SU-DHL-6 (cell line): Measurements from ENCODE around the gene PCAT7.
"Not testable (repeated sequence)": the region's sequence is repeated elsewhere in the genome, so short reads cannot be mapped to it uniquely, and the experiment has no call there.

ENCODE experiments used
- H2AFZ ChIP-seq: fragments of 200-600 bp; sonication (generic); 2 replicates; pipeline ENCODE4 v1.6.1; 2014; ENCODE audit warnings: low read depth, mild to moderate bottlenecking, moderate library complexity, mixed read lengths, antibody characterized with exemption, low read length; ENCODE audit not compliant: severe bottlenecking
- H3F3A ChIP-seq: fragments of 200-600 bp; shearing (Covaris generic); 2 replicates; pipeline ENCODE4 v1.6.0; 2016; ENCODE audit warnings: antibody characterized with exemption, mild to moderate bottlenecking; ENCODE audit not compliant: insufficient read depth
- H3K27ac ChIP-seq: fragments of 200-600 bp; sonication (generic); 2 replicates; pipeline ENCODE4 v1.5.1; 2016; ENCODE audit warnings: low read depth, mild to moderate bottlenecking, low read length, moderate library complexity, mixed read lengths
- H3K27me3 ChIP-seq: fragments of 200-600 bp; sonication (generic), shearing (Covaris generic); 2 replicates; pipeline ENCODE4 v1.6.0; 2014; ENCODE audit warnings: mild to moderate bottlenecking, low read length
- H3K36me3 ChIP-seq: fragments of 200-600 bp; sonication (generic); 2 replicates; pipeline ENCODE4 v1.6.1; 2014; ENCODE audit warnings: mild to moderate bottlenecking, low read length, mixed read lengths
- H3K4me2 ChIP-seq: fragments of 300-600, 200-600 bp; shearing (Covaris generic), sonication (generic); 2 replicates; pipeline ENCODE4 v1.6.0; 2014; ENCODE audit warnings: low read length, low read depth, mild to moderate bottlenecking; ENCODE audit not compliant: poor library complexity, severe bottlenecking
- H3K4me3 ChIP-seq: fragments of 200-600 bp; sonication (generic); 2 replicates; pipeline ENCODE4 v1.5.1; 2014; ENCODE audit warnings: antibody characterized with exemption, low read length, mild to moderate bottlenecking, mixed read lengths; ENCODE audit not compliant: insufficient read depth, poor library complexity, severe bottlenecking
- H3K79me2 ChIP-seq: fragments of 200-600 bp; sonication (generic); 2 replicates; pipeline ENCODE4 v1.6.1; 2014; ENCODE audit warnings: mild to moderate bottlenecking, low read length, moderate library complexity; ENCODE audit not compliant: insufficient read depth
- H3K9ac ChIP-seq: fragments of 200-600 bp; sonication (generic); 2 replicates; pipeline ENCODE4 v1.7.0; 2014; ENCODE audit warnings: mild to moderate bottlenecking, low read length
- H3K9me2 ChIP-seq: fragments of 200-600 bp; sonication (generic); replicated peaks from 2 replicates; pipeline ENCODE4 v1.6.1; 2014; ENCODE audit warnings: low read length; ENCODE audit not compliant: insufficient read depth
- H3K9me3 ChIP-seq: fragments of 200-600 bp; sonication (generic); 2 replicates; pipeline ENCODE4 v1.6.1; 2014; ENCODE audit warnings: low read length, mixed read lengths; ENCODE audit not compliant: insufficient read depth
- H4K20me1 ChIP-seq: fragments of 200-600 bp; sonication (generic); 2 replicates; pipeline ENCODE4 v1.6.1; 2014; ENCODE audit warnings: low read depth, mild to moderate bottlenecking, antibody characterized with exemption, low read length, moderate library complexity, mixed read lengths
- EZH2phosphoT487 ChIP-seq: fragments of 200-600 bp; sonication (generic), shearing (Covaris generic); conservative IDR thresholded peaks from 2 replicates; pipeline ENCODE4 v1.6.1; 2018; ENCODE audit warnings: mild to moderate bottlenecking, antibody characterized with exemption, low read length, moderate library complexity, mixed read lengths
- TF ChIP-seq, protein P1 (sequence below): fragments of 200-600 bp; sonication (generic); IDR thresholded peaks from one replicate; pipeline ENCODE4 v1.5.1; 2017; ENCODE audit warnings: antibody characterized with exemption, mild to moderate bottlenecking, low read length, moderate library complexity; ENCODE audit not compliant: insufficient read depth, poor library complexity, severe bottlenecking

PCAT7 gene

DNA sequence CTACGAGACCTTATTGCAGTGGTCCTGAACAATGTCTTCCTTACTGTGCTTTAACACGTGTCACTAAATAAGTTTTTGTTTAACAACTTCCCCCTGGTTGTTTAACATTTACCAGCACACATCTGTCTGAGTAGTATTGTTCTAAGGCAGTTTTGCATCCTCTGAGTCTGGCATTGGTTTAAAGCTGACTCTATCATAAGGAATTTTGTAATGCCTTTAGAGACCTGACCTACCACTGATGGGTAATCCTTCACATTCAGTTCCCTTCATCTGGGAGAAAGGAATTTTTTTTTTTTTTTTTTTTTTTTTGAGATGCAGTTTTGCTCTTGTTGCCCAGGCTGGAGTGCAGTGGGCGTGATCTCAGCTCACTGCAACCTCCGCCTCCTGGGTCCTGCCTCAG, 20.0 kb upstream of the PCAT7 start:
- no peaks in the 10 kb centered on the region for H3K79me2 ChIP-seq

DNA sequence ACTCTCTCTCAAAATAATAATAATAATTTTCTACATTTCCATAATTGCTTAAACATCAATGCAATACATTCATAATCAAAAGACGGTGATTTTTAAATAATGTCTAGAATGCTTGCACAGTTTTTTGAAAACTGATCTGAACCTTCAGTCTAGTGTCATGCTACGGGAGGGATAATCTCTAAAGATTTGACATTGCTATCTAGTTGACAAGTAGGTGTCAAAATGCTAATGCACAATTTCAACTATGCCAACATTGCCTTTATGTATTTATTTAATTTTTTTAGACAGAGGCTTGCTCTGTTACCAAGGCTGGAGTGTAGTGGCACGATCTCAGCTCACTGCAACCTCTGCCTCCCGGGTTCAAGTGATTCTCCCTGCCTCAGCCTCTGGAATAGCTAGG, 16.0 kb upstream of the PCAT7 start:
- no peaks in the 10 kb centered on the region for H3K9me3 ChIP-seq
- H3F3A ChIP-seq = no peaks in the 10 kb centered on the region
- no peak overlapping the region for H2AFZ ChIP-seq
- no peak for TF ChIP-seq EZH2phosphoT487
- TF ChIP-seq, protein P1, sequence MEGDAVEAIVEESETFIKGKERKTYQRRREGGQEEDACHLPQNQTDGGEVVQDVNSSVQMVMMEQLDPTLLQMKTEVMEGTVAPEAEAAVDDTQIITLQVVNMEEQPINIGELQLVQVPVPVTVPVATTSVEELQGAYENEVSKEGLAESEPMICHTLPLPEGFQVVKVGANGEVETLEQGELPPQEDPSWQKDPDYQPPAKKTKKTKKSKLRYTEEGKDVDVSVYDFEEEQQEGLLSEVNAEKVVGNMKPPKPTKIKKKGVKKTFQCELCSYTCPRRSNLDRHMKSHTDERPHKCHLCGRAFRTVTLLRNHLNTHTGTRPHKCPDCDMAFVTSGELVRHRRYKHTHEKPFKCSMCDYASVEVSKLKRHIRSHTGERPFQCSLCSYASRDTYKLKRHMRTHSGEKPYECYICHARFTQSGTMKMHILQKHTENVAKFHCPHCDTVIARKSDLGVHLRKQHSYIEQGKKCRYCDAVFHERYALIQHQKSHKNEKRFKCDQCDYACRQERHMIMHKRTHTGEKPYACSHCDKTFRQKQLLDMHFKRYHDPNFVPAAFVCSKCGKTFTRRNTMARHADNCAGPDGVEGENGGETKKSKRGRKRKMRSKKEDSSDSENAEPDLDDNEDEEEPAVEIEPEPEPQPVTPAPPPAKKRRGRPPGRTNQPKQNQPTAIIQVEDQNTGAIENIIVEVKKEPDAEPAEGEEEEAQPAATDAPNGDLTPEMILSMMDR = no peak
- no peaks in the 10 kb centered on the region for H3K36me3 ChIP-seq
- H3K4me3 ChIP-seq = no peak overlapping the region
- H3K27ac ChIP-seq = no peak overlapping the region
- no peaks in the 10 kb centered on the region for H4K20me1 ChIP-seq
- no peaks in the 10 kb centered on the region for H3K79me2 ChIP-seq
- H3K9me2 ChIP-seq = no peaks in the 10 kb centered on the region
- H3K4me2 ChIP-seq = no peak overlapping the region
- H3K9ac ChIP-seq = no peak overlapping the region
- no peaks in the 10 kb centered on the region for H3K27me3 ChIP-seq

More for the DNA sequence above, 20.0 kb upstream of the PCAT7 start:
- Histone ChIP-seq H3K4me2 (no peak overlapping the region), H3K27ac (no peak overlapping the region), H3F3A (no peaks in the 10 kb centered on the region), H3K9me3 (no peaks in the 10 kb centered on the region), H4K20me1 (no peaks in the 10 kb centered on the region), H3K27me3 (no peaks in the 10 kb centered on the region), H3K9me2 (no peaks in the 10 kb centered on the region), H3K4me3 (no peak overlapping the region), H3K9ac (no peak overlapping the region), H3K36me3 (no peaks in the 10 kb centered on the region), H2AFZ (no peak overlapping the region)
- TF ChIP-seq, protein P1 = no peak
- TF ChIP-seq EZH2phosphoT487 = no peak

DNA sequence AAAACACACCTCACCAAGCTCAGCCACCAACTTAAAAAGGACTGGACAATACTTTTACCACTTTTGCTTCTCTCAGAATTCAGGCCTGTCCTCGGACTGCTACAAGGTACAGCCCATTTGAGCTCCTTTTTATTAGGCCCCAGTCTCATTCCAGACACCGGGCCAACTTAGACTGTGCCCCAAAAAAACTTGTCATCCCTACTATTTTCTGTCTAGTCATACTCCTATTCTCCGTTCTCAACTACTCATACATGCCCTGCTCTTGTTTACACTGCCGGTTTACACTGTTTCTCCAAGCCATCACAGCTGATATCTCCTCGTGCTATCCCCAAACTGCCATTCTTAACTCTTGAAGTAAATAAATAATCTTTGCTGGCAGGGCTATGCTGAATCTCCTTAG, 10.5 kb upstream of the PCAT7 start:
- not testable (repeated sequence) for H3F3A ChIP-seq, H3K27me3 ChIP-seq, H3K9me2 ChIP-seq, H3K79me2 ChIP-seq, H3K36me3 ChIP-seq, H3K27ac ChIP-seq, H3K9ac ChIP-seq, H4K20me1 ChIP-seq, H3K4me2 ChIP-seq, H2AFZ ChIP-seq, H3K9me3 ChIP-seq, H3K4me3 ChIP-seq

DNA sequence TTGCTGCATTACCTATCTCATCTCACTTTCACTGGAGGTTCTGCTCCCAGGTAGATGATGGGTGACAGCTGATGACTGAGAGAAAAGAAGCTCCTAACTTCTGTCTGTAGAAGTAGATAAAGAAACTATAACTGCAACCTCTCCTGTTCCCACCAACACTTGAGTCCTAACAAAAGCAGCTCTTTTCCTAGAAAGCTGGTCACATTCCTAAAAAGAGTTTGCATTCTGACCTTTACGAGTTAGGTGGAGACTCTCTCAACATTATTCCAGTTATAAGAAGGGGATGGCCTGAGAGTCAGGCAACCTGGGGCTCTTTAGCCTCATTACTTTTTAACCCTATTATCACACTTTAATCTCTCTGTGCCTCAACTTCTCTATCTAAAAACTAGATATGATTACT, 8.9 kb upstream of the PCAT7 start:
- no peaks in the 10 kb centered on the region for H4K20me1 ChIP-seq
- H3K9me3 ChIP-seq = no peaks in the 10 kb centered on the region
- H3K9me2 ChIP-seq = no peaks in the 10 kb centered on the region
- H3K27ac ChIP-seq = no peak overlapping the region
- no peak overlapping the region for H3K4me2 ChIP-seq
- no peak overlapping the region for H3K9ac ChIP-seq
- H3K4me3 ChIP-seq = no peak overlapping the region
- no peak for TF ChIP-seq EZH2phosphoT487
- TF ChIP-seq, protein P1 = no peak
- H3K27me3 ChIP-seq = no peaks in the 10 kb centered on the region
- H3F3A ChIP-seq = no peaks in the 10 kb centered on the region
- H3K36me3 ChIP-seq = no peaks in the 10 kb centered on the region
- no peaks in the 10 kb centered on the region for H3K79me2 ChIP-seq
- no peak overlapping the region for H2AFZ ChIP-seq
